GM18498 (cell line): ENCODE results near the gene OPCML.

Source experiments
- ATAC-seq: cut with Tn5 transposase; IDR thresholded peaks from one replicate; pipeline ENCODE4 v1.9.1; 2021; ENCODE audit warnings: mild to moderate bottlenecking, moderate library complexity; ENCODE audit not compliant: unreplicated experiment

The OPCML gene

DNA sequence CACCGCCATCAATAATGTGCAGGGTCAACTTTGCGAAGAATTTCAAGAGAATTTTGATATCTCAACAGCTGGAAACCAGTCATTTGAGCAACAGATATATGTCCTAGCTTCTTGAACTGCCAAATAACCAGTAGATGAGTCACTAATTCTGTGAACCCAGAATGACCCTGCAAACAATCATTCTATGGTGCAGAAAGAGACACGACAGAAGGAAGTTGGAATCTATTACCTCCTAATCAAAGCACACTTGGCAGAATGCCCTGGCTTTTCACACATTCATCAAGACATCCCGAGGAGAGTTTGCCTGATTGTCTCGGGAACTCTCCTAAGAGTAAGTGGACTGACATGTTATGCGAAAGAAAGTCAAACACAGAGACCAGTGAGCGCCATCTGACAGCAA is 621.1 kb downstream of the OPCML start:
- ATAC-seq: no peak

DNA sequence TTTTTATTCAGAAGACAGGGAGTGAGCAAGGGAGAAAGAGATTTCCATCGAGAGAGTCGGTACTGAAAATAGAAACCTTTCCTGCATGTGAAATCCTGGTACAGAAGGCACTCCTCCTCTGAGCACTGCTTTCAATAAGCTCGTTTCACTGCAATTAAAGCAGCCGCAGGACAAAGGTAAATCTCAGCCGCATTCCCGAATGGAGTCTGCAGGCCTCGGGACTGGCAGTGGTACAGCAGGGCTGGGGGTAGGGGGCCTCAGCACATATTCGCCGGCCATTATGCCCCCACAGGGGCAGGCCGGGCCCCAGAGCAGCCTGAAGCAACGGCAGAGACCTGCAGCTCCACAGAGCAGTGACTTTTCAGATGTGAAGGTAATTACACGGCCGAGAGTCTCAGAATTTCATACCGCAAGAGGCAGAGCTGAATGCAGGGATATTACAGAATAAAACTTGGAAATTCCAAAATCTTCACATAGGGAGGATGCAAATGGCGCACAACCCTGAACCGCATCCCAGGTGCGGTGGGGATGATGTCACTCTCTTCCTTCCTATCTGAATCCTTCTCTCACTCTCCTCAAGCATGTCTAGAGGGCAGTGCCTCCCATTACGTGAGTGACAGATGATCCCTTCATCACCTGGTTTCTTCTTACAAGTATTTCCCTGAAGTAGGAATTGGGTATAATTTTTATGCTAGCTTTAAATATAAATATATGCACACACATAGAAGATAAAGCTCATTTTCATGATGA is 622.1 kb downstream of the OPCML start:
- no peak for ATAC-seq

DNA sequence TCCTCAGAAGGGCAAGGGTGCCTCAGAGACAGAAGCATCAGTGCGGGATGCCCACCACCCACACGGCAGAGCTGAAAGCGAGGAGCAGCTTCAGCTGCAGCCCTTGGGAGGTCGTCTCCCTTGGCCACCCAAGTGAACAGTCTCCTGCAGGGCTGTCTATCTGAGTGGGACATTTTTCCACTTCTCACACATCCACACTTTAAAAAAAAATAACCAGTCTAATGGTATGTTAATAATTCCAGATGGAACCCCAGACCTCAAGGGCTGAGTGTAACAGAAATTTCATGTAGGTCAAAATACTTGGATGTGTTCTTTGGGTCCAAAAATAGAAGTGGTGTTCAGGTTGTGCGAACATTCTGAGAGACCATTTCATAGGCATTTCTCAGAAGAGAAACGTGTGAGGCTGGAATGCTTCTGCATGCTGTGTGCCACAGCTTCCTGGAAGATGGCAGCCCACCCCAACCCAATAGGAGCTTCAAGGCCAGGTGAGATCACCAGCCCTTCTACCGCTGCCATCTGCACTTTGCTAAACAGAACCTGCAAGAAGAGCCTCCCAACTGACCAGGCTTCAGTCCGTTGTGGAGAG is 623.2 kb downstream of the OPCML start:
- no peak for ATAC-seq

DNA sequence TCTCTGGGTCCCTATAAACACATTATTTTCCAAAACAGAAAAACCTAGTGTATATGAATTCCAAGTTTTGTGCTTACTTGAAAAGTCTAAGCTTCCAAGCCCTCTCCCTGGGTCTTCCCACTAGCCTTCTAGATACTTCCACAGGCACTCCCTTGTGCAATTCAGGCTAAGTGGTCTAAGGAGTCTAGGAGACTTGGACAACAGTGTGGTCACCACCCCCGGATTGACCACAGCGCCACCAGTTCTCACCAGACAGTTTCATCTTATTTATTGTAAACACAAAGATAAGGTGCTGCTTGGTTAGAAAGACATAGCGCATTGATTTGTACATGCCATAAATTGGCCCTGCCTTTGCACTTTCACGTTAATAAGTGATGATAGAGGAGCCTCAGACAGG is 623.9 kb downstream of the OPCML start:
- ATAC-seq: no peak

DNA sequence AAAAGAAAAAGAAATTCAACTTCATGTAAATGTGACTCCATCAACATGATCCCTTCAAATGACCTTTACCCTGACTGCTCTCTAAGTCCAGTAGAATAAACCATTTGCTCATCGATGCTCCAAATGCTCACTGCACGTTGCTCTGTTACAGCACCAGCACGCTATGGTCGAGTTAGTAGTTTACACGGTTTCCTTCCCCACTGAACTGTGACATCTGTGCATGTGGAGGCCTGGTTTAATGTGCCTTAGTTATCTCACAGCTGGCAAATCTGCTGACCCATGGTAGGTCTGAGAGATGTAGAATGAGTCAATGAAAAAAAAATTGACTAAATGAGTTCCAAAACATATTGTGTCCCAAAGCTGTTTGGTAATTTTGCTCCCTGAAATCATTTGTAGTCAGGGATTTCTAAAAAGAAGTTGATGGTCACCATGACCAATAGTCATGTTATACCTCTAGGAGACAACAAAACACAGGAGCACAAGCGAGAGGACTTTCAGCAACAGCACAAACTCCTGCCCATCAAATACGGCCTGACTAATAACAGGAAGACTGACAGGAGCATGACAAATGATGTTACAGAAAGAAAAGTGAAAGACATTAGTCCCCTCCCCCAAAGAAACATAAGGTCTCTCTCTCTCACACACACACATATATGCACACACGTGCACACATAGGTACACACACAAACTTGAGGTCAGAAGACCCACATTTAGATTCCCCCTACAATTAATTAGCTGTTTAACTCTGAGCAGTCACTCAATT is 624.5 kb downstream of the OPCML start:
- ATAC-seq: no peak

DNA sequence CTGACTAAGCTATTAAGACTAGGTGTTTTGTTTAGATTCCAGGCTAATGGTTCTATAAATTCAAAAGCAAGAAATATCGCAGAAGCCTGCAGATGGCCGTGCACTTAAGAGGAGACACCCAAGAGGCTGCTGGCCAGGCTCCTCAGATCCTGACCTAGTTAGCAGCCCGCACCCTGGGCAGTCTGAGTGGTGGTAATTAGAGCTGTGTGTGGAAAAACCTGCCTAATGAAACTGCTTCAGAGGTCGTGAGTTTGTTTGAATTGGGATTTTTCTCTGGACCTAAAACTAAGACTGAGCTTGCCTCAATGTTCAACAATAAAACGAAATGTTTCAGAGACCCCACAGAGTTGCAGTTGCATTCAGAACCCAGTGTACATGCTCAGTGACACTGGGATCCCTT is 627.7 kb downstream of the OPCML start:
- no peak for ATAC-seq

DNA sequence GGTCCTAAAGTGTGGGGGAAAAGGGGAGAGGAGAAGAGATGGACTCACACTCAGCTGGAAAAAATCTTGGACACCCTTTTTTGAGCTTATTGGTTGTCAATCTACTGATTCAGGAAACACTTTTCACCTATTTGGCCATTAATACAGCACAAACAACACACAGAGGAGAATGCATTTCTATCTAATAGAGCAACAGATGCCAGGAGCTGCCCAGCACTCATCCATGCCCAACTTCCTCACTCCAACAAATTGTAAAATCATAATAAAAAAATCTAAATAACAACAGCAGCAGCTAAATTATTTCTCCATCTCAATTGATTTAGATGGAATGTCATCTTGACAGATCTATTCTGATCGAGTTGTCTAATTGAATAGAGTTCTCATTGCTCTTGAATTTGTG is 628.2 kb downstream of the OPCML start:
- ATAC-seq: no peak

DNA sequence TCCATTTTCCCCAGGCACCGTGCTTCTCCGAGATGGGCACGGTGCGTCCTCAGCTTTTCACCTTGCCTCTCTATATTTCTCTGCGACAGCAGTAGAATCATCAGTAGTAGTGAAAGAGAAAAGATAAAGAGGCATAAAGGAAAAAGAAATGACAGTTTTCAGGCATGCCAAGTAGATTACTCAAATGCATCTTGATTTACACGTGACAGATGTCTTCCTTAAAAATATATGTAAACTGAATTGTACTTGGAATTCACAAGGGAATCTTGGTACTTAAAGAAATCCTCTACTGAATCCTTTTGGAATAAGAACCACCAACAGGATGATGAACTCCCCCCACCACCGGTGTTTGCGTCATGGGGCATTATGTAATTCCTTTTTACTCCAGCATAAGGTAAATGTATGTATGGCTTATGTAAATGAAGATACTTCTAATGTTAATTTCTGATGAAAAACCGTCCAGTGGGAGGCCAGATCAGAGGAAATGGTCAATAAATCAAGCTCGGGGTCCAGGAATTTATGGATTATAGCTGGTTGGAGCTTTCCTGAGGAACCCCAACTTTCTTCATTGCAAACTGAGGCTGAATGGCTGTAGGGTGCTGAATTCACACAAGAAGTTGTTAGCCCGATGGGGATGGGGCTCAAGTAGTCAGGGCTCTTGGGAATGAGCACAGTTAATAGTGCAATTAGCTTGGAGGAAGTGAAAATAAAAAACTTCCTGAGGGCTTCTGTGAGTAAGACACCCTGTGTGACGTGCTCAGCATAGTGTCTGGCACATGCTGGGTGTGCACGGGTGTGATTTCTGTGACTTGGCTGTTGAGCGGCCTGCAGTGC is 630.4 kb downstream of the OPCML start:
- no peak for ATAC-seq

DNA sequence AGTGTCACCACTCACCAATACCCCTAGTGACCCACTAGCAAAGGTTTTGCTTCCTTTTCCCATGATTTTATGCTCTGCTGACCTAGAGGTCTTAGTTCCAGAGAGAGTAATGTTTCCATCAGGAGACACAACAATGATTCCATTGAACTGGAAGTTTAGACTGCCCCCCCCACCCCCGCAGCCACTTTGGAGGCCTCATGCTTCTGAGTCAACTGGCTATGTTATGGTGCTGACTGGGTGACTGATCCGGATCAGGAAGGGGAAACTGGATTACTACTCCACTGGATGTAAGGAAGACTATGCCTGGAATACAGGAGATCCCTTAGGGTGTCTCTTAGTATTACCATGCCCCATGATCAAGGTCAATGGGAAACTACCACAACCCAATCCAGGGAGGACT is 633.6 kb downstream of the OPCML start:
- ATAC-seq: no peak

DNA sequence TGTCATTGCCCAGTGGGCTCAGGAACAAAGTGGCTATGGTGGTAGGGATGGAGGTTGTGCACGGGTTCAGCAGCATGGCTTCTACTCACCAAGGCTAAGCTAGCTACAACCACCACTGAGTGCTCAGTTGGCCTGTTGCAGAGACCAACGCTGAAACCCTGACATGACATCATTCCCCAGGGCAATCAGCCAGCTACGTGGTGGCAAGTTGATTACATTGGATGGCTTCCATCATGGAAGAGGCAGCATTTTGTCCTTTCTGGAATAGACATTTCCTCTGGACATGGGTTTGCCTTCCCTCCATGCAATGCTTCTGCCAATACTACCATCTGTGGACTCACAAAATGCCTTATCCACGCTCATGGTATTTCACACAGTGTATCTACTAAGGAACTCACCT is 634.3 kb downstream of the OPCML start:
- ATAC-seq: no peak

DNA sequence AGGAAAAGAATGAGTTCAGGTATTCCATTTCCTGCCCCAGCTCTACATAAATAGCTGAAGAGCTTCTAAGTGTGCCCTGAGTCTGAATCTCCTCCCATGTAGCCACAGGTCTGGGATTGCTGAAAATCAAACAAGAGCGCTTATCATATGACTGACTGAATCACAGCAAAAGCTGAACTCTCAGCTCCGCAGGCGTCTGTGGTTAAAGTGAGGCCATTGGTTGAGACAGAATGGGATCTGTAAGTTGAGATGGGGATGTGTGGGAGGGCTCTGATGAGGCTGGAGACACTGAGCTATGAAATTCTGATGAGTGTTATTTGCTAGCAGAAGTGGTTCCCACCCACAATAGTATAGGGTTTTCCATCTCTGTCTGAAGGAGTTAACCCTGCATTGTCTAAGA is 637.0 kb downstream of the OPCML start:
- ATAC-seq: no peak

DNA sequence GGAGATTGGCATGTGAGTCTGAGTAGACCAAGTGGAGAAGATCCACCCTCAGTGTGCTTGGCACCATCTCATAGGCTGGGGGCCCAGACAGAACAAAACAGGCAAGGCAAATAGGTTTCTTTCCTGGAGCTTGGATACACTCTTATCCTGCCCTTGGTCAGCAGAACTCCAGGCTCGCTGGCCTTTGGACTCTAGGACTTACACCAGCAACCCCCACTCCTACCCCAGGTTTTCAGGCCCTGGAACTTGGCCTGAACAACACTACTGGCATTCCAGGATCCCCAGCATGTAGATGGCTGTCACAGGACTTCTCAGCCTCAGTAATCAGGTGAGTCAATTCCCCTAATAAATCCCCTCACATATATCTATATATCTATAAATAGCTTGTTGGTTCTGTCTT is 637.7 kb downstream of the OPCML start:
- no peak for ATAC-seq

DNA sequence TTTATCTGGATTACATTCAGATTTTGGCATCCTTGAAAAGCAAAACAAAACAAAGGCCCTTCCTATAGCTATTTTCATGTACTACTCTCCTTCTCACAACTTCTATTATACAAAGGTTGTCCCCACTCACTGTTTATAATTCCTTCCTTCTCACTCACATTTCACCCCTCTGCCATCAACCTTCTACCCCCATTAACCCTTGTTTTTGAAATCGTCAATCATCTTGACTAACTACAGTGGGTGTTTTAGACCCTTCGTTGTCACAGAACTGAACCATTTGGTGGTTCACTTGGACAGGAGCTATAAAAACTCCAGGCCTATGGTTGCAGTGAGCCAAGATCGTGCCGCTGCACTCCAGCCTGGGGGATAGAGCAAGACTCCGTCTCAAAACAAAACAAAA is 639.4 kb downstream of the OPCML start:
- no peak for ATAC-seq

DNA sequence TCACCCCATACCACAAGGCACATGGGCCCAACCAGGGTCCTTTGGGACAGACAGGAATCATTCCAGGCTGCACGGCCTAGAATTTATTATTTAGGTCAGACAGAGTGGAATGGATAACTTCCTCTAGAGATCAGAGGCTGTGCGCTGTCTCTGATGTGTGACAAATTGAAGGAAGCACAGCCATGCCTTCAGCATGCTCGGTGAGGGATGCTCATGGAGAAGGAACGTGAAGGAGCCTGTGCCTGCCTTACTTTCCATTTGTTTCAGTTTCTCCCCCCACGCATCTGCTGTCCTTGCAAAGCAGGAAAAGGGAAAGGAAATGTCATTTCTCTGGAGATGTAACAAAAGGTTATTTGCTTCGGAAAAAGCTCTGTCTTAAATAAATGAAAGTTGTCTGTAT is 644.1 kb downstream of the OPCML start:
- ATAC-seq: no peak

DNA sequence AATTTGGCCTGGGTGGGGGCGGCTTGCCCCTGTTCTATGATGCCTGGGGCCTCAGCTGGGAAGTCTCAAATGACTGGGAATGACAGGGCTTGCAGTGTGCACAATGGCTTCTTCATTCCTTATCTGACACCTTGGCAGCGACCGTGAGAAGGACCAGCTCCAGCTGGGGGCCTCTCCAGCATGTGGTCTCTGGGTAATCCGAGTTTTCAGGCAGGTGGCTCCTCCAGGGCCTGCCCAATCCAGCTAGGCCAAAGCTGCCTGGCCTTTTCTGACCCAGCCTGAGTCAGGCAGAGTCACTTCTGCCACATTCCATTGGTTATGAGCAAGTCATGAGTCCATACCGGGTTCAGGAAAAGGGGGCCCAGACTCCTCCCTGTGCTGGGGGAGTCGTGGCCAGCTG is 646.0 kb downstream of the OPCML start:
- ATAC-seq: no peak

DNA sequence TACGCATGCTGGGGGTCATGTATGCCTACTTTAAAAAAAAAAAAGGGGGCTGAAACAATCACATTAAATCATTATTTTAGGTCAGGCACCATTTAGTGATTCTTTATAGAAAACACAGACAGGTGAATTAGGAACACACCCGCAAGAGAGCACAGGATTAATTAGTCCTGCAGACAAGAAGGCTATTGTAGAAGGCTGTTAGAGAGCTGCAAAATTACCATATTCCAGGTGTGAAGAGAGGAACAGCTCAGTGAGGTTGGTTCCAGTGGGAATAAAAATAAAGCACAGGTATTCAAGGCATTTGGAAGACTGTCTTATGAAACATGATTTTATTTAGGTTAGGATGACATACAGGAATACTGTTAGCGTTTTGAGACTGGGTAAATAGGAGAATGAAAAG is 649.1 kb downstream of the OPCML start:
- no peak for ATAC-seq

DNA sequence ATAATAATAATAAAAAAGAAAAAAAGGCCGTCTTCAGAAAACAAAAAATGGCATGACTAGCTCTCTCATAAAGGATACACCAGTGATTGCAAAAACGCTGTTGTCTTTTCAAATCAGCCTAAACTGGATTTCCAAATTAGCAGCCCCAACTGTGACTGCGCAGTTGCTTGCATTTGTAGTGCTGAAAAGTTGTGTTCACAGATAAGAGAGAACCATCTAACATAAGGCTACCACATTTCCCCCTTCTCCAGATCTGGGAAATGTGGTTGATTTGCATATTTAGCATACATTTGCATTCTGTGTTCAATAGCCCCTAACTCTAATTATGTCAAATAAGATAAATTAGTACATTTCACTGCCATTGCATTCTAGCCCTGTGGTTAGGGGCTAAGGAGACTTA is 650.7 kb downstream of the OPCML start:
- ATAC-seq: no peak

DNA sequence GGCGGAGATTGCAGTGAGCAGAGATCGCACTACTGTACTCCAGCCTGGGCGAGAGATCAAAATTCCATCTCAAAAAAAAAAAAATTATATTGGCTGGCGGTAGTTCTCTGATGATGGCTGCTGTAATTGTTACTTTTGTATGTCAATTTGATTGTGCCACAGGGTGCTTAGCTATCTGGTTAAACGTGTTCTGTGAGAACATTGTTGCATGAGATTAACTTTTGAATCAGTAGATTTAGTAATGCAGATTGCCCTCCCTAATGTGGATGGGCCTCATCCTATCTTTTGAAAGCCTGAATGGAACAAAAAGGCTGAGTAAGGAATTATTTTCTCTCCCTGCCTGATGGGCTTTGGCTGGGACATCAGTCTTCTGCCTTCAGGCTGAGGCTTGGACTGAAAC is 654.2 kb downstream of the OPCML start:
- ATAC-seq: no peak

DNA sequence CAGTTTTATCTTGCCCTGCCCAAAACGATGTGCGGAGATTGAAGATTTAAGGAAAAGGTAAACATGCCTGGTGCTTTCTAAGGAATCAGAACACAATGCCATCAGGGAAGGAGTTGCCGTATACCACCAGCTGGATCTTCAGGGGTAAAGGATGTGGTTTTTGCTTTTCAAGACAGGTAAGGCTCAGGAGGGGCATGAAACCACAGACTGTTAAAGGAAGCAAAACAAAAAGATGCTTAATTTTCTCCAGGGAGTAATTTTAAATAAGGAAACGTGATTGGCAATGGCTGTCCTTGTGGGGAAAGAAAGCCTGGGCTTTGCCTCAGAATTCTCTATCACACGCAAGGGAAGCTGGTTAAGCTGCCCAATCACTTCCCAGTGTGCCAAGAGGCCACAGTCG is 655.6 kb downstream of the OPCML start:
- no peak for ATAC-seq

DNA sequence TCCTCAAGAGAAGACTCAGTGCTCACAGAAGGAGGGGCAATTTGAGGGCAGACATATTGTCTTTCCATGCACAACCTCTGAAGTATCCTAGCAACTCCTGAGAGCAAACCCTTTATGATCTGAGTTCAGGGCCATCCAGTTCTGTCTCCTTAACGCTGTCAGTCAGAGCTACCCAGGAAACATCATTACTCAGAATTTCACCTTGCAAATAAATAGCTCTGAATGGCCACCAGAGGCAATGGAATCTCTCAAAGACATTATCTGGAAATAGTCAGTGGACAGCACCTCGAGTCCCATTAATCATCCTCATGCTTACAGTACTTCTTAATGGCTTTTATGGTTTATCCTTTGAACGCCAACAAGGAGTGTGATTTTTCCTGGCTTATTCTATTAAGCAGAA is 656.1 kb downstream of the OPCML start:
- ATAC-seq: no peak

DNA sequence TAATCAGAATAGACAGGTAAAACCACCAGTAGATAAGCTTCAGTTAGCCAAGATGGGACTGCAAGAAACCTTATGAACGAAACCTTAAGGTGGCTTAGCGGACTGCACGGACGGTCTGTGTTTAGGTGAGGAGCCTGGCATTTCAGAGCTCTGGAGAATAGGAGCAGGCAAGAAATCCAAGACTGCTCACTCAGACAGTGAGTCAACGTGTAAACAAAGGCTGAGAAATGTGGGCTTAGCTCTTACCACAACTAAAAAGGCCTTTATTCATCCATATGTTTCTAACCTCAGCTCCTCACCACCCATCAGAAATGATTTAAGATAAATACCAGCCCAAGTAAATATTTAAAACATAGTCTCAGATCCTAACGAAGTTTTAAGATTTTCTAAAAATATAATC is 657.7 kb downstream of the OPCML start:
- no peak for ATAC-seq
